IMR-90 (cell line): ENCODE measurements around the gene SIGLECL1. TPM values are rescaled to one million over a fixed set of nuclear protein-coding genes. Genes with fewer than 3 reads are reported as not detected.

Experiments
- ATAC-seq: fragments of 200-7000 bp; cut with Tn5 transposase; 2 replicates; pipeline ENCODE4 v1.9.1; 2020; ENCODE audit warnings: low read depth, mild to moderate bottlenecking, moderate library complexity
- BruUV-seq: library from RNA; stranded (reverse); fragments of 400-500 nt; replicated peaks from 2 replicates; lab custom pipeline; 2021; lab: Mats Ljungman, UMichigan
- CTCF ChIA-PET: fragments of 300-600 bp; formaldehyde crosslinking; extraction: SDS; loops from one replicate; lab custom pipeline; 2021; ENCODE audit warnings: antibody characterized with exemption; lab: Yijun Ruan, JAX
- POLR2A ChIA-PET: fragments of 300-600 bp; sonication (Branson Sonifier 250); formaldehyde crosslinking; loops from one replicate; lab custom pipeline; 2022; ENCODE audit warnings: antibody characterized with exemption; ENCODE audit not compliant: unreplicated experiment; lab: Charles Lee
- DNase-seq: peaks from one replicate; pipeline ENCODE4 v3.0.0; 2013
- H2AFZ ChIP-seq: replicated peaks from 2 replicates; pipeline ENCODE3; 2013; ENCODE audit warnings: low read length, mild to moderate bottlenecking; ENCODE audit not compliant: poor library complexity
- H2AK5ac ChIP-seq: 2 replicates; pipeline ENCODE4 v1.6.1; 2013; ENCODE audit warnings: low read depth, low read length, inconsistent platforms
- H2AK9ac ChIP-seq: replicated peaks from 2 replicates; pipeline ENCODE3; 2013; ENCODE audit warnings: mild to moderate bottlenecking, low read depth, low read length, moderate library complexity; ENCODE audit not compliant: poor library complexity
- H2BK120ac ChIP-seq: 2 replicates; pipeline ENCODE4 v1.6.1; 2013; ENCODE audit warnings: low read depth, low read length, inconsistent platforms
- H2BK15ac ChIP-seq: 3 replicates; pipeline ENCODE4 v1.6.1; 2013; ENCODE audit warnings: low read depth, low read length, inconsistent platforms
- H2BK20ac ChIP-seq: 2 replicates; pipeline ENCODE4 v1.6.1; 2013; ENCODE audit warnings: low read depth, mild to moderate bottlenecking, inconsistent platforms, low read length, moderate library complexity
- H2BK5ac ChIP-seq: 2 replicates; pipeline ENCODE4 v1.6.1; 2013; ENCODE audit warnings: mild to moderate bottlenecking, low read depth, low read length, inconsistent platforms; ENCODE audit not compliant: poor library complexity, severe bottlenecking
- H3K14ac ChIP-seq: replicated peaks from 2 replicates; pipeline ENCODE4 v1.6.1; 2013; ENCODE audit warnings: low read depth, low read length, inconsistent platforms
- H3K18ac ChIP-seq: 2 replicates; pipeline ENCODE4 v1.6.1; 2013; ENCODE audit warnings: low read depth, low read length, control low read depth
- H3K23ac ChIP-seq: 2 replicates; pipeline ENCODE4 v1.6.1; 2013; ENCODE audit warnings: low read depth, low read length, inconsistent platforms
- H3K27ac ChIP-seq: 2 replicates; pipeline ENCODE4 v1.5.1; 2013; ENCODE audit warnings: mild to moderate bottlenecking, control low read depth, low read length; ENCODE audit not compliant: insufficient read depth
- H3K27me3 ChIP-seq: 2 replicates; pipeline ENCODE4 v1.6.1; 2013; ENCODE audit warnings: low read length; ENCODE audit not compliant: control insufficient read depth, insufficient read depth
- H3K36me3 ChIP-seq: 2 replicates; pipeline ENCODE4 v1.6.1; 2013; ENCODE audit warnings: low read length, mixed read lengths; ENCODE audit not compliant: control insufficient read depth, insufficient read depth
- H3K4ac ChIP-seq: 2 replicates; pipeline ENCODE4 v1.6.1; 2013; ENCODE audit warnings: low read depth, low read length, inconsistent platforms
- H3K4me1 ChIP-seq: 2 replicates; pipeline ENCODE4 v1.6.1; 2013; ENCODE audit warnings: low read length, mixed read lengths; ENCODE audit not compliant: control insufficient read depth, insufficient read depth
- H3K4me2 ChIP-seq: 2 replicates; pipeline ENCODE4 v1.6.1; 2013; ENCODE audit warnings: low read depth, mild to moderate bottlenecking, control low read depth, low read length, moderate library complexity
- H3K4me3 ChIP-seq: 2 replicates; pipeline ENCODE4 v1.5.1; 2013; ENCODE audit warnings: low read depth, mild to moderate bottlenecking, control low read depth, low read length, moderate library complexity; ENCODE audit not compliant: insufficient read depth
- H3K56ac ChIP-seq: 2 replicates; pipeline ENCODE4 v1.6.1; 2013; ENCODE audit warnings: low read length, inconsistent platforms; ENCODE audit not compliant: insufficient read depth; ENCODE audit errors: extremely low read depth
- H3K79me1 ChIP-seq, 2 experiments: 2 replicates each; pipeline ENCODE4 v1.6.1; 2013; ENCODE audit warnings: low read length in 2 of 2, inconsistent platforms in 1 of 2, low read depth in 1 of 2
- H3K9ac ChIP-seq: 2 replicates; pipeline ENCODE4 v1.6.1; 2013; ENCODE audit warnings: low read depth, low read length, control low read depth
- H3K9me1 ChIP-seq: 2 replicates; pipeline ENCODE4 v1.6.1; 2013; ENCODE audit warnings: low read length, inconsistent platforms; ENCODE audit not compliant: insufficient read depth
- H3K9me3 ChIP-seq: 2 replicates; pipeline ENCODE4 v1.6.1; 2013; ENCODE audit warnings: low read length; ENCODE audit not compliant: control insufficient read depth, insufficient read depth
- H4K20me1 ChIP-seq: 2 replicates; pipeline ENCODE4 v1.6.1; 2013; ENCODE audit warnings: low read length, inconsistent platforms; ENCODE audit not compliant: insufficient read depth
- H4K5ac ChIP-seq: 2 replicates; pipeline ENCODE4 v1.6.1; 2013; ENCODE audit warnings: mild to moderate bottlenecking, low read depth, low read length, control low read depth
- H4K8ac ChIP-seq, 2 experiments: 2 replicates each; pipeline ENCODE4 v1.6.1; 2013; ENCODE audit warnings: low read depth in 2 of 2, low read length in 2 of 2, control low read depth in 1 of 2, inconsistent platforms in 1 of 2
- H4K91ac ChIP-seq: 2 replicates; pipeline ENCODE4 v1.6.1; 2013; ENCODE audit warnings: low read depth, low read length, inconsistent platforms; ENCODE audit not compliant: insufficient read depth
- CHD1 ChIP-seq: IDR thresholded peaks from 2 replicates; pipeline ENCODE4 v1.6.1; 2012; ENCODE audit warnings: low read depth, low read length, improper control_type of control experiment
- WGBS, 2 experiments: methylation state at CpG; one replicate each; pipeline versions ENCODE4 v1.1.5 to v1.1.7; 2013; ENCODE audit warnings: missing lambda C conversion rate in 2 of 2; ENCODE audit not compliant: insufficient read length in 1 of 2; ENCODE audit errors: extremely low coverage in 2 of 2; 5-methylcytosine and 5-hydroxymethylcytosine counted together
- dilution Hi-C: fragments of 300-500 bp; cut with HindIII; formaldehyde crosslinking; loops from one replicate; pipeline ENCODE4 v1.14.3; 2018; ENCODE audit warnings: low sequenced_read_pairs; ENCODE audit not compliant: unreplicated experiment
- in situ Hi-C: fragments of 300-500 bp; cut with MboI; formaldehyde crosslinking; loops from 3 replicates; pipeline ENCODE4 v1.14.3; 2019; ENCODE audit warnings: low sequenced_read_pairs, inconsistent platforms, mixed read lengths
- intact Hi-C: fragments of 100-400 bp; cut with micrococcal nuclease; formaldehyde crosslinking; loops from 2 replicates; pipeline ENCODE4 v1.10.0; 2022
- polyA plus RNA-seq, 3 experiments: library from polyadenylated mRNA; depleted of rRNA; stranded (reverse); fragments of >200 nt; gene quantifications; 2 replicates each; pipeline ENCODE4 v1.2.3, GENCODE V29; 2012; ENCODE audit warnings: low replicate concordance in 1 of 3
- total RNA-seq: library from RNA; depleted of rRNA; stranded (reverse); fragments of >200 nt; gene quantifications from 2 replicates; pipeline ENCODE4 v1.2.3, GENCODE V29; 2012

The SIGLECL1 gene
- total and polyA plus RNA-seq, 2 of the 4 experiments (the other 2 are of a cell fraction): not detected

GRCh38 chr19:51317376-51317775 is 66.5 kb downstream of the SIGLECL1 start:
- H3K4me1 ChIP-seq: no peaks in the 10 kb centered on the region
- no peak overlapping the region for H3K23ac ChIP-seq
- no peak overlapping the region for H2AFZ ChIP-seq
- no peaks in the 10 kb centered on the region for H3K36me3 ChIP-seq
- no peak overlapping the region for H4K8ac ChIP-seq
- 80% methylated on average over 1 of the region's 3 CpGs; no CpG with 5 or more reads in 1 of the 2 experiments for WGBS, 2 experiments
- dilution Hi-C loops: no loop called here
- no TSS peak for BruUV-seq
- DNase-seq: no peak
- H3K9me3 ChIP-seq: 0 out of 2 replicates have a peak, but pooled peaks cover 2% of the 10 kb centered on the region
- H3K4ac ChIP-seq: no peak overlapping the region
- ChIA-PET POLR2A (no interaction called here), CTCF (no interaction called here)
- no peaks in the 10 kb centered on the region; the same call in 1 of the 2 replicates for H3K27me3 ChIP-seq
- H2BK5ac ChIP-seq: no peak overlapping the region
- H3K14ac ChIP-seq: no peak overlapping the region
- H3K18ac ChIP-seq: no peak overlapping the region
- H2BK20ac ChIP-seq: no peak overlapping the region
- H3K9ac ChIP-seq: no peak overlapping the region
- no peak overlapping the region for H3K56ac ChIP-seq
- H4K91ac ChIP-seq: no peak overlapping the region
- no peak overlapping the region for H2AK5ac ChIP-seq
- H3K4me3 ChIP-seq: no peak overlapping the region
- H4K20me1 ChIP-seq: no peaks in the 10 kb centered on the region
- H2BK120ac ChIP-seq: no peak overlapping the region
- no peak overlapping the region for H2BK15ac ChIP-seq
- no peak overlapping the region for H4K5ac ChIP-seq
- H3K79me1 ChIP-seq: no peaks in the 10 kb centered on the region
- no peak for ATAC-seq
- no peak for TF ChIP-seq CHD1
- no peak overlapping the region for H3K4me2 ChIP-seq
- H3K9me1 ChIP-seq: no peaks in the 10 kb centered on the region
- H3K27ac ChIP-seq: no peak overlapping the region
- H2AK9ac ChIP-seq: no peak overlapping the region
- in situ Hi-C loops: no loop called here
- intact Hi-C loops: no loop called here
